HCT116 (cell line): ENCODE data around the gene FXYD2. TPM values are rescaled to one million over a fixed set of nuclear protein-coding genes. Genes with fewer than 3 reads are reported as not detected.

Source experiments
- ATAC-seq: fragments of 200-7000 bp; cut with Tn5 transposase; 2 replicates; pipeline ENCODE4 v1.9.1; 2020; ENCODE audit warnings: mild to moderate bottlenecking, moderate library complexity
- BruUV-seq: library from RNA; stranded (reverse); fragments of 400-500 nt; replicated peaks from 2 replicates; lab custom pipeline; 2021; lab: Mats Ljungman, UMichigan
- CTCF ChIA-PET: fragments of 300-600 bp; sonication (Branson Sonifier 250); formaldehyde crosslinking; loops from one replicate; lab custom pipeline; 2021; ENCODE audit warnings: antibody characterized with exemption; lab: Charles Lee
- POLR2A ChIA-PET: fragments of 300-600, 350-600 bp; sonication (Branson Sonifier 250); formaldehyde crosslinking; loops from one replicate; lab custom pipeline; 2021; ENCODE audit warnings: antibody characterized with exemption; lab: Charles Lee
- RAD21 ChIA-PET, 2 experiments: fragments of 300-600 bp; sonication (Branson Sonifier 250); formaldehyde crosslinking; loops; one replicate each; lab custom pipeline; 2023; ENCODE audit warnings: low total read pairs in 2 of 2; ENCODE audit not compliant: uncharacterized antibody in 2 of 2, unreplicated experiment in 2 of 2, low non-redundant PET in 1 of 2; lab: Charles Lee
- DNase-seq: peaks from one replicate; pipeline ENCODE4 v3.0.0-alpha.2; 2010; ENCODE audit warnings: low read depth, low spot score
- H2AFZ ChIP-seq: fragments of 200-600 bp; shearing (Covaris generic), sonication (generic); 2 replicates; pipeline ENCODE4 v1.6.1; 2017; ENCODE audit warnings: low read depth, mixed run types, mixed read lengths, antibody characterized with exemption, low read length; ENCODE audit not compliant: poor library complexity, severe bottlenecking
- H3K27ac ChIP-seq: 2 replicates; pipeline ENCODE4 v1.5.1; 2012; ENCODE audit warnings: low read depth, low read length
- H3K27me3 ChIP-seq: fragments of 200-600 bp; sonication (generic); 2 replicates; pipeline ENCODE4 v1.6.1; 2016; ENCODE audit warnings: mixed run types, low read length, mixed read lengths; ENCODE audit not compliant: insufficient read depth
- H3K36me3 ChIP-seq, 2 experiments: fragments of 200-500 bp in 1 of 2; fragments of 200-600 bp in 1 of 2; sonication (Bioruptor generic) in 1 of 2; sonication (generic) in 1 of 2; 2 replicates each; pipeline versions ENCODE4 v1.5.1 to v1.6.1; 2014 to 2016; ENCODE audit warnings: low read length in 2 of 2, inconsistent platforms in 1 of 2, mixed read lengths in 1 of 2, mixed run types in 1 of 2; ENCODE audit not compliant: insufficient read depth in 2 of 2, control insufficient read depth in 1 of 2
- H3K4me1 ChIP-seq, 2 experiments: fragments of 200-600 bp in 1 of 2; sonication (generic) in 1 of 2; 2 replicates each; pipeline versions ENCODE4 v1.5.1 to v1.6.1; 2012 to 2017; ENCODE audit warnings: low read length in 2 of 2, inconsistent platforms in 1 of 2, mild to moderate bottlenecking in 1 of 2, mixed read lengths in 1 of 2, mixed run types in 1 of 2, moderate library complexity in 1 of 2; ENCODE audit not compliant: insufficient read depth in 2 of 2, control insufficient read depth in 1 of 2
- H3K4me2 ChIP-seq: fragments of 200-600 bp; sonication (generic); 2 replicates; pipeline ENCODE4 v1.6.1; 2017; ENCODE audit warnings: mixed run types, low read length, mixed read lengths
- H3K4me3 ChIP-seq, 2 experiments: fragments of 200-600 bp in 1 of 2; sonication (generic) in 1 of 2; replicated peaks in 1 of 2; 2 replicates each; pipeline ENCODE4 v1.5.1; 2011 to 2016; ENCODE audit warnings: low read length in 2 of 2, control low read depth in 1 of 2, low read depth in 1 of 2, mild to moderate bottlenecking in 1 of 2, mixed read lengths in 1 of 2, mixed run types in 1 of 2
- H3K79me2 ChIP-seq: fragments of 200-600 bp; sonication (generic); 2 replicates; pipeline ENCODE4 v1.6.1; 2017; ENCODE audit warnings: mild to moderate bottlenecking, mixed run types, low read length, moderate library complexity, mixed read lengths; ENCODE audit not compliant: insufficient read depth
- H3K9ac ChIP-seq: fragments of 200-600 bp; sonication (generic); 2 replicates; pipeline ENCODE4 v1.6.1; 2016; ENCODE audit warnings: low read length, mixed read lengths
- H3K9me2 ChIP-seq: fragments of 200-600 bp; sonication (generic), shearing (Covaris generic); 2 replicates; pipeline ENCODE4 v1.6.1; 2017; ENCODE audit warnings: mixed run types, mild to moderate bottlenecking, moderate library complexity; ENCODE audit not compliant: insufficient read depth
- H3K9me3 ChIP-seq, 2 experiments: fragments of 200-500 bp in 1 of 2; fragments of 200-600 bp in 1 of 2; sonication (Bioruptor generic) in 1 of 2; sonication (generic) in 1 of 2; 2 replicates each; pipeline ENCODE4 v1.6.1; 2014 to 2017; ENCODE audit warnings: low read length in 2 of 2, mixed read lengths in 2 of 2, inconsistent platforms in 1 of 2, low read depth in 1 of 2, mild to moderate bottlenecking in 1 of 2, mixed run types in 1 of 2, moderate library complexity in 1 of 2; ENCODE audit not compliant: control insufficient read depth in 1 of 2, insufficient read depth in 1 of 2
- H4K20me1 ChIP-seq: fragments of 200-600 bp; sonication (generic), shearing (Covaris generic); 2 replicates; pipeline ENCODE4 v1.6.1; 2017; ENCODE audit warnings: mixed run types, mild to moderate bottlenecking, moderate library complexity; ENCODE audit not compliant: insufficient read depth
- CTCF ChIP-seq, 3 experiments: fragments of 200-600 bp in 1 of 3; sonication (generic) in 1 of 3; IDR thresholded peaks in 2 of 3; conservative IDR thresholded peaks in 1 of 3; 2 replicates each; pipeline ENCODE4 v1.5.1; 2012 to 2017; ENCODE audit warnings: low read depth in 2 of 3, low read length in 2 of 3, antibody characterized with exemption in 1 of 3, borderline replicate concordance in 1 of 3, control low read depth in 1 of 3, mild to moderate bottlenecking in 1 of 3, mixed read lengths in 1 of 3, mixed run types in 1 of 3, moderate library complexity in 1 of 3; ENCODE audit not compliant: insufficient read depth in 1 of 3
- EGR1 ChIP-seq: IDR thresholded peaks from 2 replicates; pipeline ENCODE4 v1.6.1; 2012; ENCODE audit warnings: low read depth
- ELF1 ChIP-seq: IDR thresholded peaks from 2 replicates; pipeline ENCODE4 v1.6.1; 2012; ENCODE audit warnings: low read depth, borderline replicate concordance
- EZH2 ChIP-seq: fragments of 200-600 bp; sonication (generic); IDR thresholded peaks from 2 replicates; pipeline ENCODE4 v1.6.1; 2017; ENCODE audit warnings: antibody characterized with exemption, mixed run types
- EZH2phosphoT487 ChIP-seq: fragments of 200-600 bp; IDR thresholded peaks from 2 replicates; pipeline ENCODE4 v1.6.1; 2018; ENCODE audit warnings: antibody characterized with exemption, borderline replicate concordance
- POLR2AphosphoS5 ChIP-seq: IDR thresholded peaks from 2 replicates; pipeline ENCODE4 v1.6.1; 2011; ENCODE audit warnings: mild to moderate bottlenecking, low read depth, low read length, moderate library complexity
- RAD21 ChIP-seq: IDR thresholded peaks from 2 replicates; pipeline ENCODE4 v1.6.1; 2012; ENCODE audit warnings: low read depth, mild to moderate bottlenecking
- SP1 ChIP-seq: IDR thresholded peaks from 2 replicates; pipeline ENCODE4 v1.6.1; 2012; ENCODE audit warnings: low read depth
- SRF ChIP-seq: IDR thresholded peaks from 2 replicates; pipeline ENCODE4 v1.6.1; 2012; ENCODE audit warnings: low read depth
- TCF7L2 ChIP-seq: IDR thresholded peaks from 2 replicates; pipeline ENCODE4 v1.7.0; 2011; ENCODE audit warnings: borderline replicate concordance, inconsistent platforms; ENCODE audit not compliant: insufficient read depth, insufficient read length; ENCODE audit errors: extremely low read depth
- YY1 ChIP-seq: IDR thresholded peaks from 2 replicates; pipeline ENCODE4 v1.6.1; 2011; ENCODE audit warnings: low read length, low read depth, moderate library complexity, mild to moderate bottlenecking; ENCODE audit not compliant: insufficient replicate concordance; ENCODE audit errors: extremely low read depth
- ZBTB33 ChIP-seq: IDR thresholded peaks from 2 replicates; pipeline ENCODE4 v1.6.1; 2011; ENCODE audit warnings: mild to moderate bottlenecking, low read length, moderate library complexity; ENCODE audit not compliant: insufficient replicate concordance; ENCODE audit errors: extremely low read depth
- ZFX ChIP-seq: fragments of 450-650 bp; IDR thresholded peaks from 2 replicates; pipeline ENCODE4 v1.6.1; 2017
- ZNF274 ChIP-seq: fragments of 200-500 bp; sonication (Bioruptor generic); IDR thresholded peaks from 2 replicates; pipeline ENCODE4 v1.6.1; 2014; ENCODE audit warnings: mild to moderate bottlenecking, low read depth, low read length, inconsistent platforms
- intact Hi-C: fragments of 100-400 bp; cut with micrococcal nuclease; formaldehyde crosslinking; loops from 2 replicates; pipeline ENCODE4 v1.10.0; 2022
- total RNA-seq: library from RNA; stranded (reverse); gene quantifications from one replicate; pipeline ENCODE4 v1.2.1, GENCODE V29; 2021; ENCODE audit not compliant: unreplicated experiment

FXYD2 gene
- total RNA-seq, 1 experiment from 2014 or later = 0.52 TPM

GRCh38 chr11:117818041-117818873 lies 6.3 kb downstream of the FXYD2 start:
- H3K4me1 ChIP-seq = peaks cover 15 to 63% of the 10 kb centered on the region in 2 experiments
- ChIA-PET RAD21 (interaction anchor here (0.8 to 1.7 kb wide), 15 partner anchors 9 to 392 kb away, joined by 3 to 13 read pairs (median 3); no protein-coding TSS in a partner anchor), CTCF (interaction anchor here (0.7 to 10.0 kb wide), 19 partner anchors 10 to 394 kb away, joined by 3 to 224 read pairs (median 5); no protein-coding TSS in a partner anchor), POLR2A (interaction anchor here (1.1 to 1.6 kb wide), 4 partner anchors 9 to 235 kb away, joined by 3 to 10 read pairs (median 4); no protein-coding TSS in a partner anchor)
- H3K27me3 ChIP-seq = no peaks in the 10 kb centered on the region
- no peak overlapping the region for H3K27ac ChIP-seq
- H3K36me3 ChIP-seq = no peaks in the 10 kb centered on the region
- H3K9me3 ChIP-seq = no peaks in the 10 kb centered on the region
- TF ChIP-seq CTCF (IDR thresholded peaks at IDR 0.05 in 2 of 3, conservative IDR thresholded peaks at IDR 0.05 in 1 of 3; ENCODE audit: borderline replicate concordance in 1 of 3, insufficient read depth in 1 of 3, low read depth in 2 of 3, low read length in 2 of 3) (no peak), ZBTB33 (no peak), RAD21 (no peak), EZH2phosphoT487 (no peak), SRF (no peak), TCF7L2 (no peak), POLR2AphosphoS5 (no peak), EZH2 (no peak), ELF1 (no peak), YY1 (no peak), ZFX (no peak), EGR1 (no peak), ZNF274 (no peak), SP1 (no peak)
- peak overlapping the region; percentile 63 for H3K4me2 ChIP-seq
- ATAC-seq = peak; percentile 30
- no peak overlapping the region for H3K4me3 ChIP-seq
- no peak overlapping the region for H3K9ac ChIP-seq
- no peaks in the 10 kb centered on the region for H3K79me2 ChIP-seq
- no TSS peak for BruUV-seq
- no peaks in the 10 kb centered on the region for H4K20me1 ChIP-seq
- no peaks in the 10 kb centered on the region for H3K9me2 ChIP-seq
- intact Hi-C loops = no loop called here
- no peak for DNase-seq
- peak overlapping the region; percentile 87 for H2AFZ ChIP-seq
